Measurements from ENCODE around the gene C8A.

The C8A gene

GRCh38 chr1:56931686-56932085 lies 77.1 kb downstream of the C8A start:
- no peaks in the 10 kb centered on the region for H3K9me3 Mint-ChIP-seq
- no peaks in the 10 kb centered on the region for H3K36me3 Mint-ChIP-seq (ENCODE audit: low read depth)
- H3K4me3 Mint-ChIP-seq: no peak overlapping the region
- no peaks in the 10 kb centered on the region for H3K4me1 Mint-ChIP-seq (ENCODE audit: low read depth)
- DNase-seq (ENCODE audit: low spot score): no peak
- no peak overlapping the region for H3K27ac Mint-ChIP-seq
- no peaks in the 10 kb centered on the region for H3K27me3 Mint-ChIP-seq (ENCODE audit: low read depth)

DNA sequence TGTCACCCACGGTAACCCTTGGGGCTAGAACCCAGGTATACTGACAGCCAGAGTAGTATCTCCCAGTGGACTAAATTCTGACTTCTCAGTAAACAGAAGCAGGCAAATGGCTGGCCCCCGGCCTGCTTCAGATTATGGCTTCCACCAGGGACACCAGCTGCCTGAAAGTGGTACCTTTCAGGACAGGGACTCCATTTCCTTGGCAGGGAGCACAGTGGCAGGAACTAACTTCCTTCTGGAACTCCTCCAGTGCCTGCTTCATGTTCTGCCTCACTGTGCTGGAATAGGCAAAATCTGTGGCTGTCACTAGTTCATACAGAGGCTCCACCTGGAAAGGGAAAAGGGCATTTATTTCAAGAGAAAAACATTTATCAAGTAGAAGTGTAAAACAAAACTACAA lies 78.6 kb downstream of the C8A start:
- H3K27ac Mint-ChIP-seq: no peak overlapping the region

GRCh38 chr1:56933606-56934005 lies 79.0 kb downstream of the C8A start:
- Mint-ChIP-seq H3K9me3 (no peaks in the 10 kb centered on the region), H3K27me3 (ENCODE audit: low read depth) (no peaks in the 10 kb centered on the region), H3K27ac (no peak overlapping the region), H3K36me3 (ENCODE audit: low read depth) (no peaks in the 10 kb centered on the region), H3K4me1 (ENCODE audit: low read depth) (no peaks in the 10 kb centered on the region), H3K4me3 (no peak overlapping the region)
- DNase-seq (ENCODE audit: low spot score): no peak

More for the DNA sequence above, 78.6 kb downstream of the C8A start:
- H3K4me3 Mint-ChIP-seq: no peak overlapping the region
- H3K36me3 Mint-ChIP-seq (ENCODE audit: low read depth): no peaks in the 10 kb centered on the region
- no peaks in the 10 kb centered on the region for H3K27me3 Mint-ChIP-seq (ENCODE audit: low read depth)
- H3K4me1 Mint-ChIP-seq (ENCODE audit: low read depth): no peaks in the 10 kb centered on the region
- DNase-seq (ENCODE audit: low spot score): no peak
- H3K9me3 Mint-ChIP-seq: no peaks in the 10 kb centered on the region

- H3K9me3 Mint-ChIP-seq: no peaks in the 10 kb centered on the region
- no peak overlapping the region for H3K4me3 Mint-ChIP-seq
- no peaks in the 10 kb centered on the region for H3K4me1 Mint-ChIP-seq (ENCODE audit: low read depth)
- no peak for DNase-seq (ENCODE audit: low spot score)
- no peaks in the 10 kb centered on the region for H3K27me3 Mint-ChIP-seq (ENCODE audit: low read depth)
- no peak overlapping the region for H3K27ac Mint-ChIP-seq
- H3K36me3 Mint-ChIP-seq (ENCODE audit: low read depth): no peaks in the 10 kb centered on the region
These were observed 79.9 kb downstream of the C8A start for GRCh38 chr1:56934430-56935060.

DNA sequence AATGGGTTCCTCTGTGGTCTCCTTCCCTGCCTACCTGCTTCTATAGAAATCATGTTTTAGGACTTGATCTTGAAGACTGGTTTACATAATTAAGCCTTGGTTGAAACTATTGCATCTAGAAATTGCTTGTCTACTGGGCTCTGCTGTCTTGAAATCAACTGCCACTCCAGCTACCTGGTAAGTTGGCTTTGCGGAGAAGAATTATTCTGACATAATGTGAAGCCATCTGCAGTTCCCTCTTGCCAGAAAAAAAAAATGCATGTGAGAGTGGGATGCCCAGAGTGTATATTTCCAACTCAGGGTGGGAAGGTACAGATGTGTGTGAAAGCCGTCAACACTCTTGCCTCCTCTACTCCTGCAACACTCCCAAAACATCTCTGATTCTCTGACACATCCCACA lies 84.0 kb downstream of the C8A start:
- Mint-ChIP-seq H3K27me3 (ENCODE audit: low read depth) (no peaks in the 10 kb centered on the region), H3K4me1 (ENCODE audit: low read depth) (no peaks in the 10 kb centered on the region), H3K27ac (no peak overlapping the region), H3K36me3 (ENCODE audit: low read depth) (no peaks in the 10 kb centered on the region), H3K9me3 (no peaks in the 10 kb centered on the region), H3K4me3 (no peak overlapping the region)
- DNase-seq (ENCODE audit: low spot score): no peak

DNA sequence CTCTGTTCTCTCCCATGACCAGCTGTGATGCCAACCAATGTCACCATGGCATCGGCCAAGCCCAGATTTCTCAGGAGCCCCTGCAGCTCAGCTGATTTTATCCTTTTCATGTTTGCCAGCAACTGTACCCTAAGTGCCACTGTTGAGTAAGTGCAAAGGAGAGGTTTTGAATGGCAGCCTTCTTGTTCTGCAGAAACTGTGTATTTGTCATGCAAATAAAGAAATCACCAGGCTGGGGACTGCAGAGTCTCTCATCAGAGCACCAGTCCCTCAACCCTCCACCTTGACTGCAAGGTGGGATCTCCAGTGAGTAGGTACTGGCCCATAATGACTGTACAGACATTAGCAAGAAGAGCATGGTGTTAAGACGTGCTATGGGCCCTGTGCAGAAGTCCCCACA lies 84.6 kb downstream of the C8A start:
- Mint-ChIP-seq H3K9me3 (no peaks in the 10 kb centered on the region), H3K27me3 (ENCODE audit: low read depth) (no peaks in the 10 kb centered on the region), H3K36me3 (ENCODE audit: low read depth) (no peaks in the 10 kb centered on the region), H3K27ac (no peak overlapping the region), H3K4me1 (ENCODE audit: low read depth) (no peaks in the 10 kb centered on the region), H3K4me3 (no peak overlapping the region)
- DNase-seq (ENCODE audit: low spot score): no peak

DNA sequence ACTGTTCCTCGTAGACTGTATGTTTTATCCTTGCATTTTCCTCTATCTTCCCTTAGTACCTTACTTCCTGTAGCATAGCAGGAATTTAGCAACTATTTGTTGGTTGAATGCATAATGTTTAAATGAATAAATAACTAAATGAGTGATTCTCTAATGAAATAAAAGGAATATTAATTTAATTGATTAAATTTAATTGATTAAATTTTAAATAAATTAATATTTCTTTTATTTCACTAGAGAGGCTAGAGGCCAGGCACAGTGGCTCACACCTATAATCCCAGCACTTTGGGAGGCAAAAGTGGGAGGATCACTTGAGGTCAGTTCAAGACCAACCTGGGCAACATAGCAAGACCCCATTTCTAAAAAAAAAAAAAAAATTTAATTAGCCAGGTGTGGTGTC lies 85.4 kb downstream of the C8A start:
- Mint-ChIP-seq H3K4me1 (ENCODE audit: low read depth) (no peaks in the 10 kb centered on the region), H3K36me3 (ENCODE audit: low read depth) (no peaks in the 10 kb centered on the region), H3K9me3 (no peaks in the 10 kb centered on the region), H3K27me3 (ENCODE audit: low read depth) (no peaks in the 10 kb centered on the region), H3K4me3 (no peak overlapping the region), H3K27ac (no peak overlapping the region)
- no peak for DNase-seq (ENCODE audit: low spot score)

DNA sequence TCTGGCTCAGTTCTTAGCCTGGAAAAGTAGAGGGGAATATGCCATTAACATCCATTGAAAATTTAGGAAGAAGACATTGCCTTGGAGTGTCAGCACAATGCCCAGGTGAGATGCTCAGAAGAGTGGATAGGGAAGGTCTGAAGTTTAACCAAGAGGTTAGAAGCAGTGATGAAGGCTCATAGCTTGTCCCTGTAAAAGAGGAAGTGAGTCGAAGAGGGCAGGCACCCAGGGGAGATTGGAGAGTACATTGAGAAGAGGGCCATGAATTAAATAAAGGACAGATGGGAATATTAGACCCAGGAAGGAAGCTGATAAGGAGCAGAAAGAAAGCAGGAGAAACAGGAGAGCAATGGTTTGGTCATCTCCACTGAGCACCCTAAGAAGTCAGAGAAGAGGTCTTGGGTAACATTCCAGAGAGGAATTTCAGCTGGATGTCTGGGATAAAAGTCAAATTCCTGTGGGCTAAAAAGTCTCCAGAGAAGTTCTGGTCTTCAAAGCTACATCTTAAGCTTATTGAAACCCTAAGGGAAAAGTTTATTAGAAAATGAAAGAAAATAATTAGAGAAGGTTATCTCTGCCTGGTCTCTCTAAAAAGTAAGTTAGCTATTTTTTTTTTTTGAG lies 93.9 kb downstream of the C8A start:
- Mint-ChIP-seq H3K36me3 (ENCODE audit: low read depth) (no peaks in the 10 kb centered on the region), H3K4me1 (ENCODE audit: low read depth) (no peaks in the 10 kb centered on the region), H3K9me3 (no peaks in the 10 kb centered on the region), H3K4me3 (no peak overlapping the region), H3K27ac (no peak overlapping the region), H3K27me3 (ENCODE audit: low read depth) (no peaks in the 10 kb centered on the region)
- no peak for DNase-seq (ENCODE audit: low spot score)

GRCh38 chr1:56952501-56952900 lies 97.9 kb downstream of the C8A start:
- no peaks in the 10 kb centered on the region for H3K27me3 Mint-ChIP-seq (ENCODE audit: low read depth)
- no peaks in the 10 kb centered on the region for H3K36me3 Mint-ChIP-seq (ENCODE audit: low read depth)
- H3K9me3 Mint-ChIP-seq: no peaks in the 10 kb centered on the region
- no peak for DNase-seq (ENCODE audit: low spot score)
- no peak overlapping the region for H3K4me3 Mint-ChIP-seq
- no peak overlapping the region for H3K27ac Mint-ChIP-seq
- H3K4me1 Mint-ChIP-seq (ENCODE audit: low read depth): no peaks in the 10 kb centered on the region

GRCh38 chr1:56953386-56953785 lies 98.8 kb downstream of the C8A start:
- no peak for DNase-seq (ENCODE audit: low spot score)
- Mint-ChIP-seq H3K27me3 (ENCODE audit: low read depth) (no peaks in the 10 kb centered on the region), H3K36me3 (ENCODE audit: low read depth) (no peaks in the 10 kb centered on the region), H3K4me3 (no peak overlapping the region), H3K27ac (no peak overlapping the region), H3K9me3 (no peaks in the 10 kb centered on the region), H3K4me1 (ENCODE audit: low read depth) (no peaks in the 10 kb centered on the region)

DNA sequence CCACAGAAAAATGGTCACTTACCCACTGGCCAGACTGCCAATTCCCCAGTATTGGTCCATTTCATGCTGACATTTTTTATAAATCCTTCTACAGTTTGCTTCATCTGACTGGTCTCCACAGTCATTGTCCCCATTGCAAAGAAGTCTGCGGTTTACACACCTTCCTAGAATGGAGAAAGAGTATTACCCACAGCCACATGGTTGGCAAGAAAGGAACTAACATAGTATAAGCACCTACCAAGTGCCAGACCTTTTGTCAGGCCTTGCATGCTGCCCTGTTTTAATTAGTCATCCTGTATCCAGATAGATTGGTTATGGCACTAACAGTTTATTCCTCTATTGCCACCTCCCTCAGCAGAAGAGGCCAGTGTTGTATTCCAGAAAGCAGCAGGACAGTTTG lies 100.1 kb downstream of the C8A start:
- Mint-ChIP-seq H3K9me3 (no peaks in the 10 kb centered on the region), H3K27ac (no peak overlapping the region), H3K4me3 (no peak overlapping the region), H3K4me1 (ENCODE audit: low read depth) (no peaks in the 10 kb centered on the region), H3K36me3 (ENCODE audit: low read depth) (no peaks in the 10 kb centered on the region), H3K27me3 (ENCODE audit: low read depth) (no peaks in the 10 kb centered on the region)
- DNase-seq (ENCODE audit: low spot score): no peak

DNA sequence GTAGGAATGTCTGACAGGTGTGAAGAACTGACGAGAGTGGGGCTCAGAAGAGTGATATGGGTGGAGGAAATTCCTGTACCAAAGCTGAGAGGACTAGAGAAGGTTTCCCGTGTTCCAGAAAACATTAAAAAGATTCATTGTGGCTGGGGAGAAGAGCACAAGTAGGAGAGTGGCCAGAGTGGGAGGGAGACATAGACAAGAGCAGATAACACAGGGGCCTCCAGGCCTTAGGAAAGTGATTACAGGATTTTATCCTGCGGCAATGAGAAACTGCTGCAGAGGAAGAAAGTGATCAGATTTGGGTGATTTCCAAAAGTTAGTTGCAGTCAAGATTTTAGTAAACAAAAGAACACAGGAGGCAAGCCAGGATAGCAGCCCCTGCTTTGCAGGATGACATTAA lies 103.3 kb downstream of the C8A start:
- Mint-ChIP-seq H3K4me3 (no peak overlapping the region), H3K27ac (no peak overlapping the region), H3K4me1 (ENCODE audit: low read depth) (no peaks in the 10 kb centered on the region), H3K9me3 (no peaks in the 10 kb centered on the region), H3K27me3 (ENCODE audit: low read depth) (no peaks in the 10 kb centered on the region), H3K36me3 (ENCODE audit: low read depth) (no peaks in the 10 kb centered on the region)
- no peak for DNase-seq (ENCODE audit: low spot score)

GRCh38 chr1:56958526-56958925 lies 103.9 kb downstream of the C8A start:
- DNase-seq (ENCODE audit: low spot score): no peak
- H3K36me3 Mint-ChIP-seq (ENCODE audit: low read depth): no peaks in the 10 kb centered on the region
- H3K9me3 Mint-ChIP-seq: no peaks in the 10 kb centered on the region
- H3K4me1 Mint-ChIP-seq (ENCODE audit: low read depth): no peaks in the 10 kb centered on the region
- H3K27ac Mint-ChIP-seq: no peak overlapping the region
- H3K4me3 Mint-ChIP-seq: no peak overlapping the region
- H3K27me3 Mint-ChIP-seq (ENCODE audit: low read depth): no peaks in the 10 kb centered on the region

- H3K27me3 Mint-ChIP-seq (ENCODE audit: low read depth): no peaks in the 10 kb centered on the region
- H3K4me1 Mint-ChIP-seq (ENCODE audit: low read depth): no peaks in the 10 kb centered on the region
- no peak for DNase-seq (ENCODE audit: low spot score)
- no peaks in the 10 kb centered on the region for H3K36me3 Mint-ChIP-seq (ENCODE audit: low read depth)
- H3K4me3 Mint-ChIP-seq: no peak overlapping the region
- no peak overlapping the region for H3K27ac Mint-ChIP-seq
- no peaks in the 10 kb centered on the region for H3K9me3 Mint-ChIP-seq
These were observed 106.8 kb downstream of the C8A start for GRCh38 chr1:56961426-56961825.

GRCh38 chr1:56963667-56964066 lies 109.1 kb downstream of the C8A start:
- H3K9me3 Mint-ChIP-seq: no peaks in the 10 kb centered on the region
- no peaks in the 10 kb centered on the region for H3K27me3 Mint-ChIP-seq (ENCODE audit: low read depth)
- no peak for DNase-seq (ENCODE audit: low spot score)
- H3K4me3 Mint-ChIP-seq: no peak overlapping the region
- H3K36me3 Mint-ChIP-seq (ENCODE audit: low read depth): no peaks in the 10 kb centered on the region
- H3K27ac Mint-ChIP-seq: no peak overlapping the region
- H3K4me1 Mint-ChIP-seq (ENCODE audit: low read depth): no peaks in the 10 kb centered on the region
